GM12878 (cell line): ENCODE measurements around the gene COL27A1.

Source experiments
- HDAC6 ChIP-seq: fragments of 200-600 bp; sonication (generic); IDR thresholded peaks from one replicate; pipeline ENCODE4 v1.8.0; 2017; ENCODE audit warnings: antibody characterized with exemption; ENCODE audit not compliant: unreplicated experiment
- POLR2AphosphoS5 ChIP-seq: IDR thresholded peaks from 2 replicates; pipeline ENCODE4 v1.6.1; 2011; ENCODE audit warnings: mild to moderate bottlenecking, low read length, inconsistent platforms

DNA sequence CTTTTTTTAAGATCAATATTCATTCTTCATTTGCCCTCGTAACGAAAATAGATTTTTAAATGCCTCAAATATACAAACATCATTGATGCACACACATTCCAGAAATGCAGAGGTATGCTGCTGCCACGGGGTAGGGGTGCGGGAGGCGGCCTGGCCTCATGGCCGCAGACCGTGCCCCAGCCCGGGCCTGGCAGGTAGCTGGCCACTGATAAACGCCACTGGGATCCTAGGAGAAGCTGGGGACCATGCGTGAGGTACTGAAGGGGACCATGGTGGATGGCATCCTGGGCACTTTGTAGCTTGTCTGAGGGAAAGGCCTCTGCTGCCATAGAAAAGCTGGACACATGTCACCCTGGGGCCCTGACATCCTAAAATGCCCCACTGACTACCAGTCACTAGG lies 180.8 kb downstream of the COL27A1 start:
- 0 out of 2 replicates have a peak, but pooled peaks have one; percentile 36 for TF ChIP-seq POLR2AphosphoS5
- TF ChIP-seq HDAC6 = no peak
